CD4-positive, alpha-beta T cell (primary cell): ENCODE results near the gene CEP295NL. TPM values are rescaled to one million over a fixed set of nuclear protein-coding genes. Genes with fewer than 3 reads are reported as not detected.

Source experiments
- ATAC-seq: fragments of 200-7000 bp; cut with Tn5 transposase; one replicate; pipeline ENCODE4 v1.10.0; 2022; ENCODE audit warnings: mild to moderate bottlenecking; ENCODE audit not compliant: poor library complexity
- CTCF ChIA-PET: fragments of 350-600 bp; sonication (Branson Sonifier 250); formaldehyde crosslinking; loops from one replicate; lab custom pipeline; 2021; ENCODE audit warnings: antibody characterized with exemption, inconsistent platforms; lab: Charles Lee
- POLR2A ChIA-PET: fragments of 350-600 bp; sonication (Branson Sonifier 250); formaldehyde crosslinking; loops from one replicate; lab custom pipeline; 2021; ENCODE audit warnings: antibody characterized with exemption, inconsistent platforms; lab: Charles Lee
- DNase-seq, 14 experiments: peaks; one replicate each; pipeline ENCODE4 v3.0.0-alpha.2; 2013 to 2020; ENCODE audit warnings: mixed read lengths in 2 of 14
- H3K27ac ChIP-seq, 2 donors: one replicate each; pipeline versions ENCODE4 v1.5.1 to v1.7.0; 2013; ENCODE audit warnings: low read length in 2 of 2, low read depth in 1 of 2, mild to moderate bottlenecking in 1 of 2
- H3K27me3 ChIP-seq, 2 experiments: 1 replicate in 1 of 2; 2 replicates in 1 of 2; pipeline versions ENCODE4 v1.6.1 to v1.7.0; 2013; ENCODE audit warnings: low read length in 2 of 2, control low read depth in 1 of 2, mild to moderate bottlenecking in 1 of 2, moderate library complexity in 1 of 2; ENCODE audit not compliant: insufficient read depth in 2 of 2, control insufficient read depth in 1 of 2
- H3K36me3 ChIP-seq: one replicate; pipeline ENCODE4 v1.6.1; 2013; ENCODE audit warnings: low read length, control low read depth; ENCODE audit not compliant: insufficient read depth
- H3K4me1 ChIP-seq: one replicate; pipeline ENCODE4 v1.6.1; 2013; ENCODE audit warnings: low read length, control low read depth; ENCODE audit not compliant: insufficient read depth
- H3K4me3 ChIP-seq: one replicate; pipeline ENCODE4 v1.5.1; 2013; ENCODE audit warnings: mild to moderate bottlenecking, low read length, moderate library complexity
- H3K9me3 ChIP-seq, 2 experiments: 1 replicate in 1 of 2; 2 replicates in 1 of 2; pipeline versions ENCODE4 v1.6.1 to v1.7.0; 2013; ENCODE audit warnings: low read length in 2 of 2, mild to moderate bottlenecking in 2 of 2, control low read depth in 1 of 2, moderate library complexity in 1 of 2; ENCODE audit not compliant: control insufficient read depth in 1 of 2, insufficient read depth in 1 of 2
- H3K27ac Mint-ChIP-seq: one replicate; pipeline ENCODE4 v1.8.0; 2020; ENCODE audit warnings: mixed read lengths
- H3K27me3 Mint-ChIP-seq: one replicate; pipeline ENCODE4 v1.8.0; 2021; ENCODE audit warnings: mixed read lengths
- H3K36me3 Mint-ChIP-seq: one replicate; pipeline ENCODE4 v1.8.0; 2021; ENCODE audit warnings: low read depth, mixed read lengths
- H3K4me1 Mint-ChIP-seq: one replicate; pipeline ENCODE4 v1.8.0; 2021; ENCODE audit warnings: low read depth, mixed read lengths
- H3K4me3 Mint-ChIP-seq: one replicate; pipeline ENCODE4 v1.8.0; 2020; ENCODE audit warnings: mild to moderate bottlenecking, mixed read lengths
- H3K9me3 Mint-ChIP-seq: one replicate; pipeline ENCODE4 v1.8.0; 2020; ENCODE audit warnings: mixed read lengths
- intact Hi-C, 2 experiments: fragments of 100-400 bp; cut with DNase I in 1 of 2; cut with micrococcal nuclease in 1 of 2; formaldehyde crosslinking; loops; one replicate each; pipeline versions ENCODE4 v1.15.1 to v1.9.0; 2023 to 2025; cut with DNase I, micrococcal nuclease
- total RNA-seq, 174 experiments: library from RNA in 2 of 174; stranded (reverse) in 2 of 174; gene quantifications; one replicate each; pipeline ENCODE4 v1.2.3 and lab custom pipeline; 2021 to 2026
- TF ChIP-seq, protein P1 (sequence below): fragments of 200-600 bp; IDR thresholded peaks from one replicate; pipeline ENCODE4 v1.8.0; 2022; ENCODE audit warnings: antibody characterized with exemption, mild to moderate bottlenecking

The CEP295NL gene
- total RNA-seq, 2 experiments from 2014 or later: 2.6 to 2.7 TPM

DNA sequence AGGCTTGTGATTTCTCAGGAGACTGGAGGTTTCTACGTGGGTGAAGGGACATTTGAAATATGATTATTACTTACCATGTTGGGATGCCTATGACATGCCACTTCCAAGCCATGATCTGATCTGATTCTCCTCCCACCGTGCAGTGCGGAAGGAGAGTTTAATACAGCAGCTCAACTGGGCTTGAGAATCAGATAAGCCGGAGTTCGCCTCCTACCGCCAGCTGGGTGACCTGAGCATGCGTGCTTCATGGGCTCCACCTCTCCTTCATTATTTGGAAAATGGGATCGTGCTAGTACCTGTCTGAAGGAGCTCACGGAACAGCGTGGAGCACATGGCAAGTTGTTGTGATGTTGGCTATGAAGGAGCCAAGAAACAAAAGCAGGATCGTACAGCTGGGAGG lies 34.6 kb upstream of the CEP295NL start:
- Mint-ChIP-seq H3K4me3 (no peak overlapping the region), H3K27me3 (peaks cover 4% of the 10 kb centered on the region), H3K27ac (no peak overlapping the region), H3K36me3 (no peaks in the 10 kb centered on the region), H3K9me3 (no peaks in the 10 kb centered on the region), H3K4me1 (peaks cover 3% of the 10 kb centered on the region)
- no peak overlapping the region for H3K4me3 ChIP-seq
- TF ChIP-seq, protein P1, sequence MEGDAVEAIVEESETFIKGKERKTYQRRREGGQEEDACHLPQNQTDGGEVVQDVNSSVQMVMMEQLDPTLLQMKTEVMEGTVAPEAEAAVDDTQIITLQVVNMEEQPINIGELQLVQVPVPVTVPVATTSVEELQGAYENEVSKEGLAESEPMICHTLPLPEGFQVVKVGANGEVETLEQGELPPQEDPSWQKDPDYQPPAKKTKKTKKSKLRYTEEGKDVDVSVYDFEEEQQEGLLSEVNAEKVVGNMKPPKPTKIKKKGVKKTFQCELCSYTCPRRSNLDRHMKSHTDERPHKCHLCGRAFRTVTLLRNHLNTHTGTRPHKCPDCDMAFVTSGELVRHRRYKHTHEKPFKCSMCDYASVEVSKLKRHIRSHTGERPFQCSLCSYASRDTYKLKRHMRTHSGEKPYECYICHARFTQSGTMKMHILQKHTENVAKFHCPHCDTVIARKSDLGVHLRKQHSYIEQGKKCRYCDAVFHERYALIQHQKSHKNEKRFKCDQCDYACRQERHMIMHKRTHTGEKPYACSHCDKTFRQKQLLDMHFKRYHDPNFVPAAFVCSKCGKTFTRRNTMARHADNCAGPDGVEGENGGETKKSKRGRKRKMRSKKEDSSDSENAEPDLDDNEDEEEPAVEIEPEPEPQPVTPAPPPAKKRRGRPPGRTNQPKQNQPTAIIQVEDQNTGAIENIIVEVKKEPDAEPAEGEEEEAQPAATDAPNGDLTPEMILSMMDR: no peak
- intact Hi-C loops: no loop called here
- ATAC-seq (no peak), DNase-seq (no peak)
- POLR2A ChIA-PET: no interaction called here
- H3K36me3 ChIP-seq: no peaks in the 10 kb centered on the region
- CTCF ChIA-PET: no interaction called here
- no peaks in the 10 kb centered on the region for H3K9me3 ChIP-seq
- no peak overlapping the region for H3K27ac ChIP-seq
- no peaks in the 10 kb centered on the region for H3K27me3 ChIP-seq
- peaks cover 17% of the 10 kb centered on the region for H3K4me1 ChIP-seq

DNA sequence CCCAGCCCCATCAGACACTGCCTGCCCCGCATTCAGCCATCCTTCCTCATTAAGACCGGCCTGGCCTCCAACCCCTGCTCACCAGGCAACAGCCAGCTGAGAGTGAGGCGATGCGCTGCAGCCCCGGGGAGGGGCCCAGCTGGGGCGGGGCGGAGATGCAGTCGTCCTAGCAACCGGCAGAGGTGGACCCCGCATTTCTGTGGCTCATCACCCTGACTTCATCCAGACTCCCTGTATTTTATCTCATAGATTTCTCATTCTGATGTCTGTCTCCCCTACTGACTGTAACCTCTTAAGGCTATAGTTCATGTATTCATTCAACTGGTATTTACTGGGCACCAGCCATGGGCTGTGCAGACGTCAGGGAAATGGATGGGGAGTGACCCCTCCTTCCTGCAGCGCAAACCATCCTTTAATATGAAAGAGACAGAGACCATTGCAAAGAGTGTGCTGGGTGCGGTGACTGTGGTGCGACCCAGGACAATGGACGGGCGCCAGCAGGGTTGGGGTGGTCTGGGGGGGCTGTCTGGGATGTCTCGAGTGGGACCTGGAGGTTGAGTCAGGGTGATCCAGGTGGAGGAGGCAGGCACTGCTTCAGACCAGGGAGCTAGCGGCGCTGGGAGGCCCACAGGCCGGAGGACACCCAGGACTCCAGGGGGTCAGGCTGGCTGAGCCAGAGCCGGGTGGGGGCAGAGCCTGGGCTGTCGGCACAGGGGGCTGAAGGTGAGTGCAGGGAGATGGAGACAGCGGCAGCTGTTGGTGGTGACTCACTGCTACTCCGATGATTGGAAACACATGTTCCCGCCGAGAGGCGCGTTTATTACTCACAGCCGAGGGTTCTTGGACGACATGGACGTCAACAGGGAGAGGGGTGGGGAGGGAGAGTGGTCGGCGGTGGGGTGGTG lies 32.7 kb upstream of the CEP295NL start:
- Histone ChIP-seq H3K36me3 (no peaks in the 10 kb centered on the region), H3K9me3 (no peaks in the 10 kb centered on the region), H3K4me3 (no peak overlapping the region), H3K27ac (no peak overlapping the region), H3K27me3 (no peaks in the 10 kb centered on the region), H3K4me1 (peaks cover 17% of the 10 kb centered on the region)
- ChIA-PET POLR2A (no interaction called here), CTCF (no interaction called here)
- Mint-ChIP-seq H3K4me1 (peaks cover 3% of the 10 kb centered on the region), H3K36me3 (no peaks in the 10 kb centered on the region), H3K4me3 (no peak overlapping the region), H3K27me3 (no peaks in the 10 kb centered on the region), H3K27ac (no peak overlapping the region), H3K9me3 (no peaks in the 10 kb centered on the region)
- intact Hi-C loops: no loop called here
- ATAC-seq (no peak), DNase-seq (no peak)
- TF ChIP-seq, protein P1: no peak

DNA sequence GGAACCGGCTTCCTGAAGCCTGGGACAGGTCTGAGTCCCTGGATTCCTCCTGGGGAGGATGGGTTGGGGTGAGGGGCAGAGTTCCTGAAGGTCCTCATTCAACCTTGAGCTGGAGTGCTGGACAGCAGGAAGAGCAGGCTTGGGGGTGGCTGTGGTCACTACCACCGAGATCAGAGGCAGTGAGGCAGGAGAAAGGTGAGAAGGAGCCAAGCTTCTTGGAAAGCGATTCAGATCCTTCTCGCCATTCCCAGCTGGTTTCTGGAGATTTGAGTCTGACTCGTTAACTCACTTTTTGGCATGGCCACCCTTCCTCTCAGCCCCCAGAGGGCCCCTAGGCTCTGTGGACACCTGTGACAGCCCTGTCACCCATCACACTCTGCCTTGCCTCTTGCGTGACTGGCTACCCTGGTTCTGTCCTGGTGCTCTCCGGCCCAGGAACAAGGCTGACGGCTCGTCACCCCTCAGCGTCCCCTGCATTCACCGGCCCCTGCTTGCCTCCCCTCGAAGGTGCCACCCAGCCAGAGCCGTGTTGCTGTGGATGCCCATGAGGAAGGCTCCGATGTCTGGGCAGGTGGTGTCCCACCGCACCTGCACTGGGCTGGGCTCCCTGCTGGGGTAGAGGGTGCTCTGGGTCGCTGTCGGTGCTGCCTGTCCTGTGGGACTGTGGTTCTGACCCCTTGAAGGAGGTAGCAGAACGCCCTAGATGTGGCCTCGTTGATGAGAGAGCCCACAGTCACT lies 31.8 kb upstream of the CEP295NL start:
- H3K4me3 Mint-ChIP-seq: no peak overlapping the region
- Histone ChIP-seq H3K4me3 (no peak overlapping the region), H3K9me3 (no peaks in the 10 kb centered on the region), H3K27ac (no peak overlapping the region), H3K4me1 (peaks cover 17% of the 10 kb centered on the region), H3K36me3 (no peaks in the 10 kb centered on the region), H3K27me3 (no peaks in the 10 kb centered on the region)
- H3K4me1 Mint-ChIP-seq: peaks cover 3% of the 10 kb centered on the region
- DNase-seq (no peak), ATAC-seq (no peak)
- ChIA-PET CTCF (no interaction called here), POLR2A (no interaction called here)
- TF ChIP-seq, protein P1: no peak
- H3K27ac Mint-ChIP-seq: no peak overlapping the region
- intact Hi-C loops: no loop called here
- H3K36me3 Mint-ChIP-seq: no peaks in the 10 kb centered on the region
- no peaks in the 10 kb centered on the region for H3K27me3 Mint-ChIP-seq
- no peaks in the 10 kb centered on the region for H3K9me3 Mint-ChIP-seq
